Islet of Langerhans (tissue), 1 donor: ENCODE results near the gene FOXL1.
"Not testable (repeated sequence)": the region's sequence is repeated elsewhere in the genome, so short reads cannot be mapped to it uniquely, and the experiment has no call there.

Experiments
- FAIRE-seq: peaks from one replicate; lab custom pipeline; 2011; peaks lifted over from hg19 to GRCh38; lab: Jason Lieb, UNC

Gene FOXL1

DNA sequence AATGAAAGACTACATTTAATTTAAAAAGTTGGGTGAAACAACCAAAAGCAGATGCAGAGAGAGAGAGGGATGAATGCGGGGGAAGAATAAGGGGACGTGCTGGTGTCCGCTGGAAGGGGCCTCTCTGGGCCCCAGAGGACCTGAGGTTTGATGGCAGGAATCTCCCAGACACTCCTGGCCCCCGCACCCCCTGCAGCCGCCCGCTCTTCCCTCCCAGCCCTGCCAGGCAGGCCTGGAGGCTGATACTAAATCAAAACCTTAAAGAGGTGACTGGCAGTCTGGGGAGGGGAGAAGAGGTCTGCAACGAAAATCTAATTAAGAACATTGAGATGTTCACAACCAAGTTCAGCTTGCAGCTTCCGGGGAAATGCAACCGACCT, 2.4 kb downstream of the FOXL1 start:
- FAIRE-seq, result no peak

DNA sequence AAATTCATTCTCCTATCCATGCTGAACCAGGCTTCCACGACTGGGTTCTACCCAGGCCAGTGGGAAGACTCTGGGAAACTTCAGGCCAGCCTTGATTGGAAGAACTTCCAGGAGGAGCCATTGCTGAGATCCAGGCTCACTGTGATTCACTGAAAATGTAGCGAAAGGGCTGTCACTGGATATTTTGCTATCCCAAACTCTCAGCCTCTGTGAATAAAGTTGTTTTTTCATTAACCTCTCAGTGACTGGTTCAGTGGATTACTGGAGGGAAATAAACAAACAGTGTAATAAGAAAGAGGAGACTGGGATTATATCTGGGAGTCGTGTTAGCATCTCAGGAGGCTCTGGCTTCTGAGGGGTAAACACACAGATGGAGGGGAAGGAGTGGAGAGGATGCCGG, 3.1 kb downstream of the FOXL1 start:
- no peak for FAIRE-seq

GRCh38 chr16:86584071-86584685, 5.8 kb downstream of the FOXL1 start:
- no peak for FAIRE-seq

GRCh38 chr16:86584726-86585721, 6.7 kb downstream of the FOXL1 start:
- no peak for FAIRE-seq

DNA sequence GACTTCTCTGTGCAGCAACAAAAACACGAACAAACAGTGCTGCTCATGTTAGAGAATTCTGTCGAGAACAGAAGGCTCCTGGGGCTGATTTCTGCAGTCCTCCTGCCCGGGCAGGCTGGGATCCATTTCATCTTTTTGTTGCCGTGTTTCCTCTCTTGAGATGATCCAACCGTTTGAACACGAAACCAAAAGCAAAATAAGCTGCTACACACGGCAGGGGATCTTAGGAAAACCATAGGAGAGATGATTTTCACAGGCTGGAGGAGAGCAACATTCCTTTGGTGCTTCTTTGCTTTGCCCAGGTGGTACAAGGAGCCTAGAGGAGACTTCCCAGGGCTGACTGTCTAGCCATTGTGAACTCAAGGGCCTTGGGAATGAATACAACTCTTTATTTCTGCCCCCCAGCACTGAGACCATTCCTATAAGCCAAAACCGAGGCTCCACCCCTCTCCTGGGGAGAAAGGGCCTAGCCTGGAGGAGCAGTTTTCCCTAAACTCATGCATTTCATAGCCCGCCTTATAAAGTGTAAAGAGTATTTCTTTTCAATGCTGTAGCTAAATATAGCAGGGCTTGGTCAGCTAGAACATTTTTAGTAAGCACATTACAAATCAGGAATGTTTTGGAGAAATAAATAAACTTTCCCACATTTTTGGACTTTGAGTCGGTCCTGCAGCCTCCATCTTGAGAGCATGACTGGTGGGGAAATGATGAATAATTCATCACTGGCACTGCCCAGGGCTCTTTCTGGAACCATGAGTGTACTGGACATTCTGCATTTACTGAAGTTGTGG, 7.7 kb downstream of the FOXL1 start:
- no peak for FAIRE-seq

GRCh38 chr16:86587487-86587886, 9.1 kb downstream of the FOXL1 start:
- no peak for FAIRE-seq

DNA sequence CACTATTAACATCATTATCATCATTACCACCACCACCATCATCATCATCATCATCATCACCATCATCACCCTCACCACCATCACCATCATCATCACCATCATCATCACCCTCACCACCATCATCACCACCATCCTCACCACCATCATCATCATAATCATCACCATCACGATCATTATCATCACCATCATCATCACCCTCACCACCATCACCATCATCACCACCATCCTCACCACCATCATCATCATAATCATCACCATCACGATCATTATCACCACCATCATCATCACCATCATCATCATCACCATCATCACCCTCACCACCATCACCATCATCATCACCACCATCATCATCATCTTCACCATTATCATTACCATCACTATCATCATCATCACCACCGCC, 9.6 kb downstream of the FOXL1 start:
- FAIRE-seq, result not testable (repeated sequence)

DNA sequence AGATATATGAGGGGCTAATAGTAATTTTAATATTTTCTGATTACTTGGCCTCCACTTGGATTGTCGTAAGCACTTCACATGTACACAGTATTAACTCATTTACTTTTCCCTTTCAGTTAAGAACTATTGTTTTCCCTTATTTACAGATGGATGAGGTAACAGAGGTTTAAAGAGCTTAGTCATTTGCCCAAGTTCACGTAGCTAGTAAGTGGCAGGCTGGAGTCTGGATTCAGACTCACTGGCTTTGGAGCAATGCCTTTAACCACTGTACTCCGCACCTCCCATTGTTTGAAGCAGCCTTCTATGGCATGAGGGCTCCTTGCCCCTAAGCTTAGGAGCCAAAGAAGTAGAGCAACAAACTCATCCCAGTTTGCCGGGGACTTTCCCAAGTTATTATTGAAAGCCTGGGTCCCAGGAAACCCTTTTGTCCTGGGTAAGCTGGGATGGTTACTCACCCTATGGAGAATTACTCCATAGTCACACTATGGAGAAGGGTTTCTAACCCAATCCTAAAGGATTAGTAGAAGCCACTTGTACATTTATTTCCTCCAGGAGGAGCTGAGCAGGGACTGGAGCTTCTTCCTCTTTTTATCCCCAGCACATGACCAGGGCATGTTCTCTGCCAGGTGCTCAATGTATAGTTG, 12.3 kb downstream of the FOXL1 start:
- FAIRE-seq, result no peak

DNA sequence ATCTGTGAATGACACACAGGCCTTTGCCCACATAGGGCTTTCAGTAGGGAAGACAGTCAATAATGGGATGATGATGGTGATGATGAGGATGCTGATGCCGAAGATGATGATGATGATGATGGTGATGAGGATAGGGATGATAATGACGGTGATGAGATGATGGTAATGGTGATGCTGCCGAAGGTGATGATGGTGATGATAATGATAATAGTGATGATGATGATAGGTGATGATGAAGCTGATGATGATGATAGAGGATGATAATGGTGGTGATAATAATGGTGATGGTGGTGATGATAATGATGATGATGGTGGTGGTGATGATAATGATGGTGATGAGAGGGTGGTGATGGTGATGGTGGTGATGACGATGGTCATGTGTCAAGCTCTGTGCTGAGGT, 12.9 kb downstream of the FOXL1 start:
- no peak for FAIRE-seq

DNA sequence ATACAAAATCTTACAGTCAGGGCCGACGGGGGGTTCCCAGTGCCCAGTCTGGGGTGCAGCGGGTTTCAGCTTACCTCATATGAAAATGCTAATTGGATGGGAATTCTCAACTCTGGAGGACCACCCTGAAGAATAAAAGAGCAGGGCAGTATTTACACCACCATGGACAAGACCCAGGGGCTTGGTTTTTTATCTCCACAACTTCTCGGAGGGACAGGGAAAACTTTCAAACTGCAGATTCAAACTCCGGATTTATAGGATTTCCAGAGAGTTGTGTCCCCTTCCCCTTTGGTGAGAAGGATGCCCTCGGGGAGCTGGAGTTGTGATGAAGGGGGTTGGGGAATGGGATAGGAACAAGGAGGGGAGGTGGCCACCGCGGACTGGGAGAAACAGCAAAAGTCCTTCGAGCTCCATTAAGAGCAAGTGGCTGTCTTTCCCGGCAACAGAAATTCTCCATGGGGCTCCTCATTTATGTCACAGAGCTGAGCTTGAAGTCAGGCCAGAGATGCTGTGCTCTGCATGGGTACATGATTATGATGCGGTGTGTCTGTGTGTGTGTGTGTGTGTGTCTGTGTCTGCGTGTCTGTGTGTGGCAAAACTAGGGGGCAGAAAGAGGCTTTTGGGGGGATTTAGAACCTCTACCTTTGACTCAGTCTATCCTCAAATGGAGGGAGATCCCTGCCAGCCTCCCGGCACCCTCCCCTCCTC, 15.7 kb downstream of the FOXL1 start:
- no peak for FAIRE-seq

DNA sequence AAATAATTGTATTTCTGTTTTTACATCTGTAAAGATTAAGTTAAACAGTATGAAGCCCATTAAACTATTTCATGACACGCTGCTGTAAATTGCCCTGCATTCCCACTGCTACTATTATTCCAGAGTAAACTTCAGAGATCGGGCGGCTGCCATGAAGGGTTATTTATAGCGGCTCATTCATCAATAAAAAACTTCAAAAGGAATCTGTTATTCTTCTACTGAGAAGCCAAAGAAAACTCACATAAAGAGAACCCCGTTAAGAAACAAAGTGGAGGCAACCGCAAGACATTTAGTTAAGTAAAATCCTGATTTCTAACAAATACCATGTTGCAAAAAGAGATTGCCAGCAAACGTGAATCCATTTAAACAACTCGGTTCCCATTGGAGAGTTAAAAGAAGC, 16.4 kb downstream of the FOXL1 start:
- no peak for FAIRE-seq

- FAIRE-seq, result no peak
These were observed 17.7 kb downstream of the FOXL1 start for GRCh38 chr16:86595983-86596605.

DNA sequence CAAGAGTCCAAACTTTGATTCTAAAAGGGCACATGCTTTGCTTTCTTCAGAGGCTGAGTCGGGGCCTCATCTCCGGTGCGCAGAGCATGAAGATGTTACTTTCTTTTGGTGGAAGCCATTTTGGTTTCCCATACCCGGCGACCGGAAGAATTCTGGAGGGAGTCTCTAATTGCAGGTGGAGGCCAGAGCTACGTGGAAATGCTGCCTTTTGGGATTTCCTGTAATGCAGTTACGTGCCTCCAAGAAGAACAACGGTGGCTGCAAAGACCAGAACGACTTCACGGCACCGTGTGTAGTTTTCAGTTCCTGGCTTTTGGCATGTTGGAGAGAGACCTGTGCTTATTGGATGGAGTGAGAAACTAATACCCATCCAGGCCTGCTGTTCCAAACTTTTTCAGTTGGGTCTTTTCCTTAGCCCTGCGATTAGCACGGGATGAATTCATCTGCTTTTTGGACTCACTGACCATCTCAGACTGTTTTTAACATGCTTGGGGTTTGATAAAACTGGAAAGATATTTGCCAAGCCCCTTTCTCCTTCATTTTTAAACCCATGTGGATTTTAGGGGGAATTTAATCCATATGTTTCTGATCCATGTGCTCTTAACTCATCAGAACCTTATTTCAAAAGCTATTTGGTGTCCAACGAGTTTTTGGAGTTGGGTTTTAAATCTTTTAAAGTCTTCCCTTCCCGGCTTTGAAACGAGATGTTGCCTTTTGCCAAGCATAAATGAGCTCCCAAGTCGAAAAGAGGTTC, 19.0 kb downstream of the FOXL1 start:
- FAIRE-seq, result no peak

- no peak for FAIRE-seq
These were observed 19.7 kb downstream of the FOXL1 start for GRCh38 chr16:86597880-86598606.

DNA sequence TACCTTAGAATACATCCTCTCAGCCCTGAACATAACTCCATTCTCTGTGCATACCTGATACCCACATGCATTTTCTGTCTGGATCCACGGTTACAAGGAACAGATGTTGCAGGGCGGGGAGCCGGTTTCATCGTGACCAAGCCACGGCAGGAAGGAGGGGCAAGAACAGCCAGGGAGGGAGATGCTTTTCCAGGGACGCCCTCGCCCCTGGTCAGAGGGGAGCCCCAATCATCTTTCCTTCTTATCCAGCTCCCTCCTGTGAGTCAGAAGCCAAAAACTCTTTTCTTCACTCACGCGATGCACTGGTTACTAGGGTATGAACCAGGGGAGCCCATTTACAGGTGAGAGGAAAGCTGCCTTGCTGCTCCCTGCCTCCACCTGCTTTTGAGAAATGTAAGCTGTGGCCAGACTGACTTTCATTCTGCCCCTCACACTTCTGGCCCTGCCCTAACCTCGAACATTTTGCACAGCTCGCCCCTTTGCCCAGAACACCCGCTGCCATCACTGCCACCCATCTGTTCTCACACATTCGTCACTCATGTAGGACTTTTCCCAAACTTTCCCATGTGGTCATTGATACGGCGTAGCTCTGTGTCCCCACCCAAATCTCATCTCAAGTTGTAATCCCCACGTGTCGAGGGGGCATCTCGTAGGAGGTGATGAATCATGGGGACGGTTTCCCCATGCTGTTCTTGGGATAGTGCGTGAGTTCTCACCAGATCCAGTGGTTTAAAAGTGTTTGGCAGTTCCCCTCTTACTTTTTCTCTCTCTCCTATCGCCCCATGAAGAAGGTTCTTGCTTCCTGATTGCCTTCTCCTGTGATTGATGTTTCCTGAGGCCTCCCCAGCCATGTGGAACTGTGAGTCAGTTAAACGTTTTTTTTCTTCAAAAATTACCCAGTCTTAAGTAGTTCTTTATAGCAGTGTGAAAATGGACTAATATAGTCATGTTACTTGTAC, 20.5 kb downstream of the FOXL1 start:
- FAIRE-seq, result no peak

DNA sequence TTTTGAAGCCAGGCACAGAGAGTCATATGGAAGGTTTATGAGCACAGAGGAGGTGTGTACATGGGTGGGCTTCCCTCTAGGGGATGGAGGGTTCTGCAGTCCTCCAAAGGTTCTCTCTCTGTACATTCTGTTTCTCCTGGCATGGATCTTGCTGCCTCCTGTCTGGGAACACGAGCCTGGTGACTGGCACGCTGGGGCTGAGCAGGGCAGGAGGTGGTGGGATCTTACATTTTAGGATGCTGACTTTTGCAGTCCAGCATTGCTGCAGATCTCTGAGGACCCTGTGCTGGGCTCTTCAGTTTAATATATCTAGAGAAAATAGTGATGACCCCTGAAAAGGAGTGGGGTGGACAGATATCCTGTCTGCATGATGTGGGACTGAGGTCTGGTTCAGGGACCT, 23.0 kb downstream of the FOXL1 start:
- FAIRE-seq, result no peak

GRCh38 chr16:86602521-86602920, 24.2 kb downstream of the FOXL1 start:
- no peak for FAIRE-seq

- FAIRE-seq, result no peak
These were observed 26.3 kb downstream of the FOXL1 start for GRCh38 chr16:86604436-86605193.
